HG02973 (cell line): ENCODE data around the gene GART.

Experiments used
- ATAC-seq: cut with Tn5 transposase; IDR thresholded peaks from one replicate; pipeline ENCODE4 v1.9.1; 2021; ENCODE audit warnings: moderate library complexity; ENCODE audit not compliant: unreplicated experiment

The GART gene

GRCh38 chr21:33554236-33554981, 12.5 kb upstream of the GART start:
- ATAC-seq, result no peak

- no peak for ATAC-seq
Measured at GRCh38 chr21:33552999-33553598, 11.2 kb upstream of the GART start.

- no peak for ATAC-seq
Measured at GRCh38 chr21:33552093-33552998, 10.4 kb upstream of the GART start.

- ATAC-seq, result no peak
Measured at GRCh38 chr21:33551664-33552063, 9.7 kb upstream of the GART start.

- ATAC-seq, result no peak
Measured at GRCh38 chr21:33550772-33551660, 9.1 kb upstream of the GART start.

- ATAC-seq, result no peak
Measured at GRCh38 chr21:33549848-33550771, 8.2 kb upstream of the GART start.

GRCh38 chr21:33546086-33546485, 4.2 kb upstream of the GART start:
- ATAC-seq, result no peak

GRCh38 chr21:33544451-33545195, 2.7 kb upstream of the GART start:
- no peak for ATAC-seq

- no peak for ATAC-seq
Measured at GRCh38 chr21:33543505-33544129, 1.7 kb upstream of the GART start.

GRCh38 chr21:33542640-33543504, 955 bp upstream of the GART start, which contains the start of gene SON:
TSS of gene SON (plus strand) at chr21:33543038. CDS start at chr21:33543093, 55 bp downstream.
- ATAC-seq, result peak; percentile 91

GRCh38 chr21:33541105-33541711, 709 bp downstream of the GART start:
- no peak for ATAC-seq

- ATAC-seq, result no peak
Measured at GRCh38 chr21:33540711-33541104, 1.2 kb downstream of the GART start.

GRCh38 chr21:33539616-33540015, 2.3 kb downstream of the GART start:
- no peak for ATAC-seq

- no peak for ATAC-seq
Measured at GRCh38 chr21:33537212-33537611, 4.7 kb downstream of the GART start.

- ATAC-seq, result no peak
Measured at GRCh38 chr21:33531007-33531406, 10.9 kb downstream of the GART start.

- ATAC-seq, result no peak
Measured at GRCh38 chr21:33522953-33523349, 19.0 kb downstream of the GART start.
